ENCODE measurements around the gene SH2D7.

SH2D7 gene

GRCh38 chr15:78092261-78093041 is at the start of gene SH2D7:
Gene SH2D7 (plus strand): TSS chr15:78092561. CDS start chr15:78092585, 24 bp downstream.
- DNase-seq (ENCODE audit: low spot score) = no peak

- no peak for DNase-seq (ENCODE audit: low spot score)
These were observed 47.8 kb upstream of the SH2D7 start for GRCh38 chr15:78044407-78045155.

- DNase-seq (ENCODE audit: low spot score) = no peak
These were observed 47.2 kb upstream of the SH2D7 start for GRCh38 chr15:78045189-78045588.

- DNase-seq (ENCODE audit: low spot score) = no peak
These were observed 45.5 kb upstream of the SH2D7 start for GRCh38 chr15:78046796-78047341.

GRCh38 chr15:78047761-78048627 is 44.4 kb upstream of the SH2D7 start:
- DNase-seq (ENCODE audit: low spot score) = peak; percentile 75

GRCh38 chr15:78048628-78048920 is 43.8 kb upstream of the SH2D7 start:
- DNase-seq (ENCODE audit: low spot score) = no peak

- peak; percentile 76 for DNase-seq (ENCODE audit: low spot score)
These were observed 42.5 kb upstream of the SH2D7 start for GRCh38 chr15:78049691-78050440.

- DNase-seq (ENCODE audit: low spot score) = no peak
These were observed 41.9 kb upstream of the SH2D7 start for GRCh38 chr15:78050441-78050809.

- no peak for DNase-seq (ENCODE audit: low spot score)
These were observed 41.5 kb upstream of the SH2D7 start for GRCh38 chr15:78050826-78051225.

GRCh38 chr15:78051596-78051995 is 40.8 kb upstream of the SH2D7 start:
- no peak for DNase-seq (ENCODE audit: low spot score)

- no peak for DNase-seq (ENCODE audit: low spot score)
These were observed 40.4 kb upstream of the SH2D7 start for GRCh38 chr15:78052001-78052401.

GRCh38 chr15:78052545-78052944 is 39.8 kb upstream of the SH2D7 start:
- DNase-seq (ENCODE audit: low spot score) = no peak

GRCh38 chr15:78054518-78054917 is 37.8 kb upstream of the SH2D7 start:
- DNase-seq (ENCODE audit: low spot score) = no peak

GRCh38 chr15:78054966-78055365 is 37.4 kb upstream of the SH2D7 start:
- DNase-seq (ENCODE audit: low spot score) = no peak

GRCh38 chr15:78055919-78056713 is 36.2 kb upstream of the SH2D7 start:
- peak; percentile 63 for DNase-seq (ENCODE audit: low spot score)

GRCh38 chr15:78056714-78057269 is 35.6 kb upstream of the SH2D7 start:
- DNase-seq (ENCODE audit: low spot score) = peak; percentile 51

- no peak for DNase-seq (ENCODE audit: low spot score)
These were observed 34.6 kb upstream of the SH2D7 start for GRCh38 chr15:78057803-78058202.

GRCh38 chr15:78058401-78058935 is 33.9 kb upstream of the SH2D7 start:
- no peak for DNase-seq (ENCODE audit: low spot score)

GRCh38 chr15:78059110-78059839 is 33.1 kb upstream of the SH2D7 start:
- DNase-seq (ENCODE audit: low spot score) = no peak

- no peak for DNase-seq (ENCODE audit: low spot score)
These were observed 32.1 kb upstream of the SH2D7 start for GRCh38 chr15:78060232-78060631.

Data from GM03348 (cell line).